Activated CD8-positive, alpha-beta memory T cell treated with anti-CD3 and anti-CD28 coated beads for 24 hours (primary cell): ENCODE data around the gene SWAP70.
"Not testable (repeated sequence)": the region's sequence is repeated elsewhere in the genome, so short reads cannot be mapped to it uniquely, and the experiment has no call there.

Experiments used
- DNase-seq: peaks from one replicate; pipeline ENCODE4 v3.0.0-alpha.2; 2020

Gene SWAP70

DNA sequence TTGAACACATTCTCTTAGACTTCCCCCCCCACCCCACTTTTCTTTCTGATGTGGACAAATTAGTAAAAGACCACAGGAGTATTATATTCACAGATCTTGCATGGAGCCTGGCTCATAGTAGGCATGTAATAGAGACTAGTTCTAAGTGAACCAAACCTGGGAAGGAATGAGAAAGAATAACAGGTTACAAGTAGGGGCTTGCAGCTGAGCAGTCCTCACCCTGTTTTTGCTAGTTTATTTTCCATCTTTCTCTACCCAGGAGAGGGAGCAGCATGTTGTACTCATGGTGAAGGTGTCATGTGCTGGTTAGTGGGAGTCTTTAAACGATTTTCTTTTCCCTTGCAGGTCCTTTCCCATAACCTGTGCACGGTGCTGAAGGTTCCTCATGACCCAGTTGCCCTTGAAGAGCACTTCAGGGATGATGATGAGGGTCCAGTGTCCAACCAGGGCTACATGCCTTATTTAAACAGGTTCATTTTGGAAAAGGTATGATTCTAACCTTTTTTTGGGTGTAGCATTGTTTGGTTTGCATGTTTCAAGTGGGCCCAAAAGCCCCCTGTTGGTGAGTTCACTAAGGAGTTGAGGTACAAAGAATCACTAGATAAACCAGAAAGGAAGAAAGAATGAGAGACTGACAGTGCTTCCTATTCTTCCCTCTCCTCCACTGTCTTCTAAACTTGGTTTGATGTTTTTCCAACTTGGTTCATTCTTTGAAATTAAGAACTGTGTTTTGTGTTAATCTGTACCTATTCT, 30.1 kb downstream of the SWAP70 start:
- DNase-seq: no peak

- not testable (repeated sequence) for DNase-seq
These were observed 31.4 kb downstream of the SWAP70 start for GRCh38 chr11:9695228-9695627.

GRCh38 chr11:9697766-9698165, 33.9 kb downstream of the SWAP70 start:
- no peak for DNase-seq

DNA sequence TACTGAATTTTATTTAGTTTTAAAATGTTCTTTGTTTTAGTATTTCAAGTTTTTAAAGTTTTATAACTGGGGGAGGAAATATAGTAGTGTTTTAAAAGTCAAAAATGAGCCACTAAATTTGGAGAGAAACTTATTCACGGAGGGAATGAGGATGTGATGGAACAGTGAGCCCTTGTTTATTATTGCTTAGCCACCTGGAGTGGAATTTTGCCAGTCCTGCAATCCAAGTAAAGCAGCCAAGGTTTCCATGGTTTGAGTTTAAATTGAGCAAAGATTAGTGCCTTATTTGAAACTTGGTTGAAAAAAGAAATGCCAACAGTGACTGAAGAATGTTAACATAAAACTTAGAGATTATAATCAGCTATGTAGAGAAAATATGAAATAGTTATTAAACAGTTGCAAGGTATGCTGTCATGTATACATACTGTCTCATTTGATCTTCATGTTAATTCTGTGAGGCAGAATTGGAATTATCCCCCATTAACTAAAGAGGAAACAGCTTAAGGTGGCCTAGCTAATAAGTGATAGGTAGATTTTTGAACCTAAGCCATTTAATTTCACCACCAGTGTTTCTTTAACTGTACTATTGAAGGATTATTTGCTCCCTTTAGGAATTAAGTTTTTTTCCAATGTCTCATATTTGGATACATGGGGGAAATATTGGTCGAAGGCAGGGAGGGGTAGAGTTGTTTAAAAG, 36.4 kb downstream of the SWAP70 start:
- no peak for DNase-seq

- no peak for DNase-seq
These were observed 37.9 kb downstream of the SWAP70 start for GRCh38 chr11:9701799-9702198.

DNA sequence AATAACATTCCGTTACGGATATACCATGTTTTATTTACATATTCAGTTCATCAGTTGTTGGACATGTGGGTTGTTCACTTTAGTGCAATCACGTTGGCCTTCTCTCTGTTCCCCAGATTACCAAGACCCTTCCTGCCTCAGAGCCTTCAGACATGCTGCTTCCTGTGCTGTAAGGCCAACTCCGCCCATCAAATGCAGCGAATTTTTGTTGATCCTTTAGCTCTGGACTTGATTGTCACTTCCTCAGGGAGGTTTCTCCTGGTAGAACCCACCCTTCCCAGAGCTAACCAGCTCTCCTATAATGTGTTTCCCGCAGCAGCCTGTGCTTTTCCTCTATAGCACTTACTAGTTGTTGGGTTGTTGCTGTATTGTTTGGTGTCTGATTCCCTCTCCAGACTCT, 39.4 kb downstream of the SWAP70 start:
- DNase-seq: no peak

GRCh38 chr11:9704037-9704436, 40.2 kb downstream of the SWAP70 start:
- DNase-seq: no peak

- no peak for DNase-seq
These were observed 40.7 kb downstream of the SWAP70 start for GRCh38 chr11:9704620-9705019.

- not testable (repeated sequence) for DNase-seq
These were observed 41.5 kb downstream of the SWAP70 start for GRCh38 chr11:9705361-9705760.

DNA sequence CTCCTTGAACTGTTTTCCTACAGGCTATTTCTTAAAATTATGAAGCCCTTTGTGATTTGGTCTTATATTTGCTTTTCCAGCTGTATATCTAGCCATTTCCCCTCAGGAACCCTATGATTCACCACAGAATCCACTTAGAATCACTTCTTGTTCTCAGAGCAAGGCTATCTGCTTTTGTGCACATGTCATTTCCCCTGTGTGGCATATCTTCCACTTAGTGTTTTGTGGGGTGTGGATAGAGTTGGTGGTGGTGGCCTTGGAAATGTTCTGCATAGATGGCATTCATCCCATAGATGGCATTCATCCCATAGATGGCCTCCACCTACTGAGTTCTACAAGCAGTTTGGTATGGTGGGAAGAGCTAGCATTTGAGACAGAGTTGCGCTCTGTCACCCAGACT, 44.7 kb downstream of the SWAP70 start:
- no peak for DNase-seq

- DNase-seq: no peak
These were observed 46.3 kb downstream of the SWAP70 start for GRCh38 chr11:9710223-9710622.

- no peak for DNase-seq
These were observed 47.0 kb downstream of the SWAP70 start for GRCh38 chr11:9710852-9711251.

DNA sequence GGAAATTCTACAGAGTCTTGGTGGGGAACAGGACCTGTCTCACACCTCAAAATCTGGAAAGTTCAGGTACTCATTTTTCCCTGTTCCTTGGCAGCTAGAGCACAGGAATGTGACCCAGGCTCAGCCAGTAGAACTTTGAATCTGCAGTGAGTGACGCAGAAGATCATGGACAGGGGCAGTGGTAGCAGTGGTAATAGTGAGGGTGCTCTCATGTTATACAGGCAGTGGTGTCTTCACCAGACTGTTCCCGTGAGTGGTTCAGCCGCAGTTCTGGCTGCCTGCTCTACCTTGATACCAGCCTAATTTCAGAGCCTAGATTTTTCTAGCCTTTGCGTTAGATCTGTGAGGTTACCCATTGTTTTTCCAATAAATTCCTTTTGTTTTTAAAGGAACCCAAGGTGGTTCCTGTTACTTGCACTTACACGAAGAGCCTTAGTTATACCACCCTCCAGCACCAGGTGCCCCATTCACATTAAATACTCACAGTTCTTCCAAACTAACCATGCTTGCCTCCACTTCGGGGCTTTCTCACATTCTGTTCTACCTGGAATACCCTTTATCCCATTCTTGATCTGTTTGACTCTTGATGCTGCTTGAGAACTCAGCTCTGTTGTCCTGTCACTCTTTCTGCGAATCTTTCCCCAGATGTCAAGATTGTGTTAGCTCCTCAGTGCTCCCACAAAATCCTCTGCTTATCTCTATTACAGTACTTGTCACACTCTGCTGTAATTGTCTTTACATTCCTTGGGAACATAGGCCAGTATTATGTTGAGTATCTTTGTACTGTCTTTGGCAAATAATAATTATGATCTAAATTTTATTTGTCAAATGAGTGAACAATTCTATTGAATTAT, 47.8 kb downstream of the SWAP70 start:
- DNase-seq: no peak

DNA sequence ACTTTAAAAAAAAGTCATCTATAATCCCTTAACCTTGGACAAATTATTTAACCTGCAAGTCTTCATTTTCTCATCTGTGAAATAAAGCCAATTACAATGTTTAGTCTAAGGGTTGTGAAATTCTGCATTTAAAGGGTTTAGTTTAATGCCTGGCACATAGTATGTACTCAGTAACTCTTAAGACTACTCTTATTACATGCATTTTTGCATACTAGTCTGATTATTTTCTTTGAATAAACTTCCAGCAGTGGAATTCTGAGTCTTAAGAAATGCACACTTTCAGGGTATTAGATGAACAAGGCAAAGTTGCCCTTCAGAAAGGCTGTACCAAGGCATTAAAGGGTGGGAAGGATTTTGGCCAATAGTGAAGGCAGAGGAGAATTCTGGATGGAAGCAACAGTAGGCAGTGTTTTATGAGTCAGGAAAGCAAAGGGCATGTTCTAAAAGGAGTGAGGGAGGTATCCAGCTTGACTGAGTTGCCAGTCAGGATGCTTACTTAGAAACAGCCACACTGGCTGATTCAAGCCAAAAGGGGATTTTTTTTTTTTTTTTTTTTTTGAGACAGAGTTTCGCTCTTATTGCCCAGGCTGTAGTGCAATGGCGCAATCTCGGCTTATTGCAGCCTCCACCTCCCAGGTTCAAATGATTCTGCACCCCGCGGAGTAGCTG, 50.5 kb downstream of the SWAP70 start:
- DNase-seq: no peak

DNA sequence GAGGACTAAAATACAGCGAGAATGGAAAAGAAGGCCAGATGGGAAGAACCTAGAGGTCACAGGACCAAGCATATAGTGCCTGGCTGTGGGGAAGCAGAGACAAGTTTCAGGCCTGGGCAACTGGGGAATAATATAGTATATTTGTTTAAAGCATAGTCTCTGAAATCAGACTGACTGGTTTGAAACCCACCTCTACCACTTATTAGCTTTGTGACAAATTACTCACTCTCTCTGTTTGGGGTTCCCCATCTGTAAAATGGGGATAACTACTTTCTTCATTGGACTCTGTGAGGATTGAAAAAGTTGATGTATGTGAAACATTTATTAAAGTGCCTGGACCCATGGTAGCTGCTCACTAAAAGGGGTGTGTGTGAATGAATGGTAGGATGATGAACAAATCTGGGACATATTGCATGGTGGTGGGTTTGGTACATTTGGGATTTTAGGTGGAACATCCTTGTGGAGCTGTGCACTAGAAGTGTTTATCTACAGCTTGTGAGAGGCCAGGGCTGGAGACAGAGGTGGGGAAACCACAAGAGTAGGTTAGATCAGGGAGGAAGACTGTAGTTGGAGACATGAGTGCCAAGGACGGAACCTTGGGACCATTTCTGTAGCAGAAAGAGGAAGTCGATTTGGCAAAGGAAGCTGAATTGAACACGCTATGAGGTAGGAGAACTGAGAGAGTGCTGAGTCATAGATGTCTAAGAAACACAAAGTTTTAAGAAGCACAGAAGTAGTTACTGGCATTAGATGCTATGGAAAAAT, 52.6 kb downstream of the SWAP70 start:
- DNase-seq: no peak

- no peak for DNase-seq
These were observed 53.1 kb downstream of the SWAP70 start for GRCh38 chr11:9717040-9717357.

DNA sequence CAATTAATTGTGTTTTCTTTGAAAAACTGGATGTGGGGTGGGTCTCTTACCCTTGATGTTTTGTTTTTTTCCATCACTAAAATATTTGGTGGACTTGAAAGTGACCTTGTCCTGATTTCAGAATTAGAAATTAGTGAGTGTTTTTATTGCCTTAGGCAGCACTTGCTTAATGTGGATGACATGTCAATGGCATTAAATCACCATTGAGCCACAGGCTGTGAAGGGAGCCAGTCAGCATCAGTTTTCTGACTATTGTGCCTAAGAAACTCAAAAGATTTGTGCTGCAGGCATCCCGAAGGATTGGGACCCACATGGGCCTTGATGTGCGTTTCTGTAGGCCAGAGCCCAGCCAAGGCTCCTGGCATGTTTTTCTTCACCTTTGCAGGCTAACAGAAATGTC, 53.8 kb downstream of the SWAP70 start:
- no peak for DNase-seq

GRCh38 chr11:9718147-9718546, 54.3 kb downstream of the SWAP70 start:
- no peak for DNase-seq

DNA sequence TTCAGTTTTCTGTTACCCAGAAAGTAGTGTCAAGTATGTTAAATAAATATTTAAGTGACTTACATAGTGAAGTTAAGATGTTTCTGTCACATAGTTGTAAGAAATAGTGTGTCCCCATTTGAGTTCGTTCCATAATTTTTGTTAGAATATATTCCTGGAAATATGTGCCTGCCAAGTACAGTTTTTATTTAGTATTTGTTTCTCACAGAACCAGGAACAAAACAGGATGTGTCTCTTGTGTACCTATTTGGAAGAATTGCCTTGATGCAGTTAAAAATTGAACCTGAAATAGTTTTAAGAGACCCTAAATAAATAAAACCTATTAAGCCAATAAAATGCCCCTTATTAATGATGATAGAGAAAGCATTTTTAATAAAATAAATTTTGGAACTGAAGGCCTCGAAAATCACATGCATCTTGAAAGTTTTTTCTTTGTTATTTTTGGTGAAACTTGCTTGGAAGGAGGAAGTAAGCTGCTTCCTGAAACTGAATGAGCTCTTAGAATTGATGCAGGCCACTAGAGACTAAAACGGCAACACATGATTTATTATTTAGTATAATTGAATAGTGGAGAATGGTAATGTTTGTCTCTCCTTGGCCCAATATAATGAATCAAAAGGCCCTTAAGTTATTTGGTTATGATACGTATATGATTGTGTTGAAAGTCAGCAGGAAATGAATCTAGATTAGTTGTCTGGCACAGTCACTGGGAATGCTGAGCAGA, 55.9 kb downstream of the SWAP70 start:
- no peak for DNase-seq

GRCh38 chr11:9720290-9720630, 56.4 kb downstream of the SWAP70 start:
- no peak for DNase-seq

DNA sequence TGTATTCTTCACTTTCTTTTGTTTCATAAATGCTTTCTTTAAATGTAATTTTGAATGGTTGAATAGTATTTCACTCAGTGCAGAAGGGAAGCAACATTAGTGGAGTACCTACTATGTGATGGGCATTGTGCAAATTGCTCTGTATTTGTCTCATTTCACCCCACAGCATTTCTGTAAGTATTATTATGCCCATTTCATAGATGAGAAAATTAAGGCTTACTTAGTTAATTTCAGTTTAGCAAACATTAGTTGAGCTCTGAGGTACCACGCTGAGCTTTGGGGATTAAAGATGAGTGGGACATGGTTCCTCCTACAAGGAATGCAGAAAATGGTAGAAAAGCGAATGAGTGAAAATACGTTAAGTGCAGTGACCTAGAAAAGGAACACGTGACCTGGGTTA, 58.1 kb downstream of the SWAP70 start:
- DNase-seq: no peak

DNA sequence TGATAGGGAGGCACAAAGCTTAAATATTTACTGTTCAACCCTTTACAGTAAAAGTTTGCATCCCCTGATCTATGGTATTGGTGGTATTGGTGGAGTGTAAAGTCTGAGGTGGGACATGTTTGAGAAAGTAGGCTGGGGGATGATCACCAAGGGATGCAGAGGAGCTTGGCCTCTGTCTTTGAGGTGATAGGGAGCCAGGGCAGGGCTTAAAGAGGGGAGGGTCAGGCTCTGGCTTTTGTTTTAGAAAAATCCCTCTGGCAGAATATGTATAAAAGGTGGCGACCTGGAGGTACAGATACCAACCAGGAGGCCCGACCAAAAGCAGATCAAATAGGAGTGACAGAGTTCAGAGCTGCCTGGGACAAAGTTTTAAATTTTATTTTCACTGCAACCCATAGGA, 59.0 kb downstream of the SWAP70 start:
- no peak for DNase-seq
